NCI-H2196 (cell line): ENCODE measurements around the gene PRRC2B.
"Not testable (repeated sequence)": the region's sequence is repeated elsewhere in the genome, so short reads cannot be mapped to it uniquely, and the experiment has no call there.

ENCODE experiments used
- DNase-seq: peaks from one replicate; lab custom pipeline; 2025; ENCODE audit not compliant: unreplicated experiment; lab: John Stamatoyannopoulos, UW

PRRC2B gene

DNA sequence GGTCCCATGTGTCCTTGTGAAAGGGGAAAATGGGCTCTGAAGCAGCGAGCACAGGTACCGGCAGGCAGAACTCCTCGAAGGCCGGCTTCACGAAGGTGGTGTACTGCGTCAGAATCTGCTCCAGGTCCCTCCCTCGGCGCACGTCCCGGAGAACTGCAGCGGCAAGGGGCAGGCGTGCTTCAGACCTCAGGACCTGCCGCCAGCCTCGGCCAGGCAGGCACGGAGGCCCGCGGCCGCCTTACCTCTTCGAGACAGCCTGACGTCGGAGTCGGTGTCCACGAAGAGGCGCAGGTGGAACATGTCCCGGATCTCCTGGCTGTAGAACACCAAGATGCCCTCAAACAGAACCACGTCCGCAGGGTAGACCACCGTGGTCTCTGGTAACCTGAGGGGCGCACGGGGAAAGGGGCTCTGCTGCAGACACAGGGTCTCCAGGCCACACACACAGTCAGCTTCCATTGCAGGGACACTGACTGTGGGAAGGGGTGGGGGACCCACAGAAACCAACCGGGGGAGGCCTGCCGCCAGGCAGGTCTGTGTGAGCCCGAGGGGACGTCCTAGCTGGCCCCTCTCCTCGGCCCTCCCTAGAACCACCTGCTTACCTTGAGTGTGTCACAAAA, 135.1 kb downstream of the PRRC2B start:
- no peak for DNase-seq

DNA sequence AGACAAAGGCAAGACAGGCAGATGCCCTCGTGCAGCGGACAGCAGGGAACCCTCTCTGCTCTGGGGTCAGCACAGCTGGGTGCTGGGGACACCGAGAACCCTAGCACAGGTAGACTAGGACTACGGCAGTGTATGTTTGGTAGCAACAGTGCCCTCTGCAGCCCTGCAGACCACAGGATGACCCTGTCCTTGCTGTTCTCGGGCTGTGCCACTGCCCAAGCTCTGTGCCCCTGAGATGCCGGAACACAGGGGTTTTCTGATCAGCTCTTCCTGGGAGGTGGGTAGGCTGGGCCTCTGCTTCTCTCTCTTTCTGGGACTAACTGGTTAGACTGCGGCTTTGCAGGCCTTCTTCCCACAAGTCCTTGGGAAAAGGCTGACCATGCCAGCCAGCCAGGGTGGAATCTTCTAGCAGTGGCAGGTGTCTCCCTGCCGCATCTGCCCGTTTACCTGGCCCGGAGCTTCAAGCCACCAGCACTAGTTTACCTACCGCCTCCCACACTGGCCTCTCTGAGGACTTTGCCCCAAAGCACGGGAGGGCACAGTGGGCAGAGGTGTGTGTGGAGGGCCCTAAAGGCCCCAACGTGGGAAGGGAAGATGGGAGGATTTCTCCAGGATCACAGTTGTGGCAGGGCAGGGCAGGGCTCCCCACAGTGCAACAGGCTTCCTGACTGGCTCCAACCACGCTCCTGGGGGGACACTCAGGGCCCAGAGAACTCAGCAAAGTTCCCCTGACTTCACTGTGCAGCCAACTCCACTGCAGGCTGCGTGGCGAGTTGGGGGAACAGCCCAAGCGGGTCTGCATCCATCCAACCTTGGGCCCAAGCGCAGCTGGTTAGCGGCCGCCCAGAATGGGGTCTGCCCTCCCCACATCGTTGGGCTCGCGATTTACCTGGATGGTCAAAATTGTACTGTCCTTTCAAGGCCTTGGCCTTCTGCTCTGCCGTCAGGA, 136.0 kb downstream of the PRRC2B start:
- no peak for DNase-seq

DNA sequence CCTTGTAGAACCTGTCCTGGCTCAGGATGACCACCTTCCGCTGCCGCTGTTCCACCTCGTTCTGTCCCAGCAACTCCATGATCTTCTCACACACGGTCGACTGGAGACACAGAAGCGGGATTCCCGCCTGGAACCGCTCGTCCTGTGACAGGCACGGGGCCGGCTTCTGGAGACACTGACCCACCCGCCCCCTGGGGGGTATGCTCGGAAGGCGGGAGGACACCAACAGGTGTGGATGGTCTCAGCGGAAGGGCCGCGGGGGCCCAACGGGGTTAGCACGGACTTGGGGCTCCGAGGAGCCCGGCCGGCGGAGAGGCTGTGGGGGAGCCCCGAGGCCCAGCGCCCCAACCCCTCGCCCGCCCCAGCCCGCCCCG, 136.6 kb downstream of the PRRC2B start:
- DNase-seq: no peak

DNA sequence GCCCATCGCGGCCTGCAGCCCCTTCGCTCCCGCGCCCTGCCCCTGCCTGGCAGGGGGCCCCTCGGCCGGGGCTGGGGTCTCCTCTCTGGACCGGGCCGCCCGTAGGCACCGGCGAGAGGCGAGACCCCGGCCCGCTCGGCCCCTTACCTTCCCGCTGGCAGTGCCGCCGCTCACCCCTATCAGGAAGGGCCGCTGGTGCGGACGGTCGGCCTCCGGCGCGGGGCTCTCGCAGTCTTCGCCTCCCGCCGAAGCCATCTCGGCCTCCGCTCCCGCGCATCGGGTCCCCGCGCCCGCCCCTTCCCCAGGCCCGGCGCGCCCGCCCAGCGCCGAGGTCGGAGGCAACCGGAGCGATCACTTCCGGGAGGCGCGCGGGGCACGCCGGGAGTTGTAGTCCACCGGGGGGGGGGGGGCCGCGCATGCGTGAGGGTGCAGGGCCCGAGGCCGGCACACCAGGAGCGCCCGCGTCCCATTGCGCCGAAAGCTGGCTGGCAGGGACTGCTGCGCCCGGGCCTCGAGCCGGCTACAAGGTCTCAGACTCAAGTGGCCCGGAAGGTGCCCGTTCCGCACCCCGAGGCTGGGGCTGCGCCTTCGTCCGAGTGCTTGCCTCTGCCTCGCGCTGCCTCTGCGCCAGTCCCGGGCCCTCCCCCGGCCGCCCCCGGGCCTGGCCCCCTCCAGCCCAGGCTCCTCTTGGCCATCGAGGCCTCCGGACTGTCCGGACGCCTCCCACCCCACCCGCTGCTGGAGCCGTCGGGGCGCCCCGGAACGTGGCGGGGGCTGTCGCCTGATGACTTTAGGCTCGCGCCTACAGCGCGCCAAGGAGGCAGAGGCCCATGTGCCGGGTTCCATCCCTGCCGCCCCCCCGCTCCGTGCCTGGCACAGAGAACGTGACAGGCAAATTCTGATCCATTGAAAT, 137.3 kb downstream of the PRRC2B start, which contains the start of gene UCK1:
Gene UCK1 (minus strand): TSS at position 344 of the 913 bp plus-strand sequence. CDS start 89 bp downstream, at position 255.
- DNase-seq: peak; percentile 81

DNA sequence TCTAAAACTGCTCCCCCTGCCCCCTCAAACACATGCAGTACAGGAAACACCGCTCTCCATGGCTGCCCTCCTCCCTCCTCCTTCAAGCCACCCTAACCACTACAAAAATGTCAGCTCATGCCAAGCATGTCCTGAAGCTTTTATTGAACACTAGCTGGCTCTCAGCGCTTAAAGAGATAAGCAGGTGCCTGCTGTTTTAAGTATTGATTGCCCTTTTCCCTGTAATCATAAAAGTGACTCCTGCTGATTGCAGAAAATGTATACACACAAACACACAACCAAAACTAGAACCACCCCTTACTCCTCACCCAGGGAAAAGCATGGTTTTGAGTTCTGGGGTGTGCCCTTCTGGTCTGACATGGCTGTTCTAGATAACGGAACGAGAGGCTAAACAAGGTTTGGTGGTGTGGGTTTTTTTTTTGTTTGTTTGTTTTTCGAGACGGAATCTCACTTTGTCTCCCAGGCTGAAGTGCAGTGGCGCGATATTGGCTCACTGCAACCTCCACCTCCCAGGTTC, 140.9 kb downstream of the PRRC2B start:
- peak; percentile 5 for DNase-seq

DNA sequence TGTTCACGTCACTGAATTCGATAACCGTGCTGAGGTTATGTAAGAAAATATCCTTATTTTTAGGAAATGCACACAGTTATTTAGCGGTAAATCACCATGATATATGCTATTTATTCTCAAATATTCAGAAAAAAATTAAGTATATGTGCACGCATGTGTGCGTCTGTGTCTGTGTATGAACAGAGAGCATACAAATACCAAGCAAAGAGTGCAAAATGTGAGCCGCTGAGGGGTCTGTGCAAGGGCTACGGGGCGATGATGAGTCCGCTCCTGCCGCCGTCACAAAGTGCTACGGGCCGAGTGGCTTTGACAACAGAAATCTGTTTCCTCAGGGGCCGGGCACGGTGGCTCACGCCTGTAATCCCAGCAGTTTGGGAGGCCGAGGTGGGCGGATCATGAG, 144.1 kb downstream of the PRRC2B start:
- DNase-seq: no peak

DNA sequence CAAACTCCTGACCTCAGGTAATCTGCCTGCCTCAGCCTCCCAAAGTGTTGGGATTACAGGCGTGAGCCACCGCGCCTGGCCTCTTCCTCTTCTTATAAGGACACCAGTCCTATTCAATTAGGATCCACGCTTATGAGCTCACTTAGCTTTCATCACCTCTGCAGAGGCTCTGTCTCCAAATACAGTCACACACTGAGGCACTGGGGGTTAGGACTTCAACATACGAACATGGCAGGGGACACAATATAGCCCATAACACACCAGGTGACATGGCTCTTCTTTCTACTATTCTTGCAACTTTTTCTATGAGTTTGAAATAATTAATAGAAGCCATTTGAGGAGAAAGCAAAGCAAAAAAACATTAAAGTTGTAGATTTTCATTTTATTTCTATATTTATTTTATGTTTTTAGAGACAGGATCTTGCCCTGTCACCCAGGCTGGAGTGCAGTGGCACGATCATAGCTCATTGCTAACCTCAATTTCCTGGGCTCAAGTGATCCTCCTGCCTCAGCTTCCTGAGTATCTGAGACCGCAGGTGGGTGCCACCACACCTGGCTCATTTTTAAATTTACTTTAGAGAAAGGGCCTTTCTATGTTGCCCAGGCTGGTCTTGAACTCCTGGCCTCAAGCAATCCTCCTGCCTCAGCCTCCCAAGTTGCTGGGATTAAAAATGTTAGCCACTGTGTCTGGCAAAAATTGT, 145.5 kb downstream of the PRRC2B start:
- DNase-seq: no peak

DNA sequence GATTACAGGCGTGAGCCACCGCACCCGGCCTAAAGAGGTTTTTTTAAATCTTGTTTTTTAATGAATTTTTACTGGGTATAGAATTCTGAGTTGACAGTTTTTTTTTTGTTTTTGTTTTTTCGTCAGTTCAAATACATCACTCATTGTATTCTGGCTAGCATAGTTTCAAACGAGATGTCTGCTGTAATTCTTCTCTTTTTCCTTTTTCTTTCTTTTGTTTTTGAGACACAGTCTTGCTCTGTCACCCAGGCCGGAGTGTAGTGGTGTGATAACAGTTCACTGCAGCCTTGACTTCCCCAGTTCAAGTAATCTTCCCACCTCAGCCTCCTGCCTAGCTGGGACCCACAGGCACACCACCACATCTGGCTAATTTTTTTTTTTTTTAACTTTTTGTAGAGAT, 149.3 kb downstream of the PRRC2B start:
- DNase-seq: no peak

DNA sequence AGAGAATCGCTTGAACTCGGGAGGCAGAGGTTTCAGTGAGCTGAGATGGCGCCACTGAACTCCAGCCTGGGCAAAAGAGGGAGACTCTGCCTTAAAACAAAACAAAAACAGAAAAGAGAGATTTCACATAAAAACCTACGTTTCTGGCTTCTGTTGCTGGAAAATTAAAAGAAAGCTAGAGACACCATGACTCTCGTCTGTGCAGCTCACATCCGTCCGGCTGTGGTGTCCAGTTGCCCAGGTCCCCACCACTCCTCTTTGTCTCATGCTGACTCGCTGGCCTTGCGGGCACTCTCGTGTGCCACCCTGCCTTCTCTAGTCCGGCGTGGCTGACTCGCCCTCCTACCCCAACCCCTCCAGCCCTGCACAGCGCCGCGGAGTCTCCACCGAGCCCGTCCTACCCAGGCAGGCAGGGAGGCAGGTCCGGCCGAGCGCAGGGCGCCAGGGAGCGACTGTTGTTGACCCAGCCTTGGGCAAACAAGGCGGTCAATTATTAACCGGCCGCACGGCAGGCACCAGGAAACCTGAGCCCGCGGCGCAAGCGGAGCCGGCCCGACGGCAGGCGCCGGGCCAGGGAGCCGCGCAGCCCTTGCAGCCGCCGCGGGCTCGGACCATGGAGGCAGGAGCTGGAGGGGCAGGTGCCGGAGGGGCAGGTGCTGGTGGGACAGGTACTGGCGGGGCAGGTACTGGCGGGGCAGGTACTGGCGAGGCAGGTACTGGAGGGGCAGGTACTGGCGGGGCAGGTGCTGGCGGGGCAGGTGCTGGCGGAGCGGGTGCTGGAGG, 151.3 kb downstream of the PRRC2B start, which contains the start of gene PRRT1B:
Gene PRRT1B (plus strand): TSS at position 521 of the 783 bp plus-strand sequence. CDS start 93 bp downstream, at position 614.
- peak; percentile 89 for DNase-seq

DNA sequence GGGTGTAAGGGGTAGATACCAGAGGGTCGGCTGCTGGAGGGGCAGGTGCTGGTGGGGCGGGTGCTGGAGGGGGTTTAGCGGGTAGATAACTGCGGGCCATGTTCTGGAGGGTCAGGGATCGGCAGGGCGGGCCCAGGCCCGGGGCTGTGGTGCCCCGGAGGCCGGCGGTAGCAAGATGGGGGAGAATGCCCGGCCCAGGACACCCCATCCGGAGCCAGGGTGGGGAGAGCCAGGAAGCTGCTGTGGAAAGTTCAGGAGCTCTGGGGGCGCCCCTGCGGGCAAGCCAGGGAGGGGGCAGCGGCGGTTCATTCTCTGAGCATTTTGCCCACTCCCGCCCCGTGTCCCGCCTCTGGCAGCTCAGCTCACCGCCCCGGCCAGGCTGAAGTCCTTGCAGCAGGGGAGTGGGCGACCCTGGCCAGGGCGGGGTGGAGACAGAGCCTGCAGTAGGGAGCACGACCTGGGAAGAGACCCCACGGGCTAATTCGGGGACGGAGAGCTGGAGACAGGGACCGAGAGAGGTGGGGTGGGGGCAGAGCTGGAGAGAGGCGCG, 152.0 kb downstream of the PRRC2B start:
- DNase-seq: no peak

DNA sequence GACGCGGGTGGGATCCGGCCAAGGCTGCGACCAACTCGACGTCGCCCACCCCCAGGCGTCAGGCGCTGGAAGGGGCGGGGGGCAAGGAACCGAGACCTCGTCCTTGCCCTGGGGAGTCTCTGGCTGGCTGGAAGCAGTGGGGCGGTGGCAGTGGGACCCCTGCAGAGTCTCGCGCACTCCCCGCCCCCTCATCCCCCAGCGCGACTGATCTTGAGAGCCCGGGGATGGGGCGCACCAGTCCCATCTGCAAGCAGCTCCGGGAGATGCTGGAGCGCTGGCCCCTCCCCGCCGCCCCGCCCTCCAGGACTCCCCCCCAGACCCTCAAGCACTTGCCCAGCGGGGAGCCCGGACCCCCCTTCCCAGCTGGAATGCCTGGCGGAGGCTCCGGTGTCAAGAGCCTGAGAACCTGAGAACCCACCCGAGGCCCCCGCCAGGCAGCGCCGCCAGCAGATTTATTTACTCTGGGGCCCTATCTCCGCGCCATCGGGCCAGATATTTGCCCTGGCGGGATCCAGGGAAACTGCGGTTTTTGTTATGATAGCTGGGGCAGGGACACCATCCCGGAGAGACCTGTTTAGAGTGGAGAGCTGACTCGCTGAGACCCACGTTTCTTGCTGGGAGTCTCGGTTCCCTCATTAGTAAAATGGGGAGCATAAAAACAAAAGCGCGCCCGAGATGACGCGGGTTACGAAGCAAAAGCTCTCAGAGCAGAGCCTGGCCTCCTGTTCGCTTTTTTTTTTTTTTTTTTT, 152.6 kb downstream of the PRRC2B start:
- peak; percentile 35 for DNase-seq

DNA sequence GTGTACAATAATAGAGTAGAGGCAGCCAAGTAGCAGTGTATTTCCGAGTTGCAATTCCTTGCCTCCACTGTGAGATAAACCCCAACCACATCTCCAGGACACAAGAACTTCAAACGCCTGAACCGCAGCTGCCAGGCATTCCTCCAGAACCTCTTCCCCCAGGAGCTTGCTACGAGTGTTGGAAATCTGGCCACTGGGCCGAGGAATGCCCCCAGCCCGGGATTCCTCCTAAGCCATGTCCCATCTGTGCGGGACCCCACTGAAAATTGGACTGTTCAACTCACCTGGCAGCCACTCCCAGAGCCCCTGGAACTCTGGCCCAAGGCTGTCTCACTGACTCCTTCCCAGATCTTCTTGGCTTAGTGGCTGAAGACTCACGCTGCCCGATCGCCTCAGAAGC, 155.3 kb downstream of the PRRC2B start:
- DNase-seq: not testable (repeated sequence)
